BLaER1 (cell line): ENCODE measurements around the gene CACFD1.

Source experiments
- H3K27ac ChIP-seq: shearing (Covaris generic); formaldehyde crosslinking; 2 replicates; pipeline ENCODE4 v1.8.1; 2022
- H3K27me3 ChIP-seq: shearing (Covaris generic); formaldehyde crosslinking; 2 replicates; pipeline ENCODE4 v1.8.1; 2022
- H3K36me3 ChIP-seq: shearing (Covaris generic); formaldehyde crosslinking; 2 replicates; pipeline ENCODE4 v1.8.1; 2022
- H3K4me1 ChIP-seq: shearing (Covaris generic); formaldehyde crosslinking; 2 replicates; pipeline ENCODE4 v1.8.1; 2022
- H3K4me2 ChIP-seq: shearing (Covaris generic); formaldehyde crosslinking; 2 replicates; pipeline ENCODE4 v1.8.1; 2022
- H3K4me3 ChIP-seq: shearing (Covaris generic); formaldehyde crosslinking; 2 replicates; pipeline ENCODE4 v1.8.1; 2022
- H3K9ac ChIP-seq: shearing (Covaris generic); formaldehyde crosslinking; 2 replicates; pipeline ENCODE4 v1.8.1; 2022
- H3K9me3 ChIP-seq: shearing (Covaris generic); formaldehyde crosslinking; 2 replicates; pipeline ENCODE4 v1.8.1; 2022
- H4K20me1 ChIP-seq: shearing (Covaris generic); formaldehyde crosslinking; 2 replicates; pipeline ENCODE4 v1.8.1; 2022
- Cebpa-rat ChIP-seq: shearing (Covaris generic); IDR thresholded peaks from 2 replicates; pipeline ENCODE4 v1.8.1; 2022

The CACFD1 gene

DNA sequence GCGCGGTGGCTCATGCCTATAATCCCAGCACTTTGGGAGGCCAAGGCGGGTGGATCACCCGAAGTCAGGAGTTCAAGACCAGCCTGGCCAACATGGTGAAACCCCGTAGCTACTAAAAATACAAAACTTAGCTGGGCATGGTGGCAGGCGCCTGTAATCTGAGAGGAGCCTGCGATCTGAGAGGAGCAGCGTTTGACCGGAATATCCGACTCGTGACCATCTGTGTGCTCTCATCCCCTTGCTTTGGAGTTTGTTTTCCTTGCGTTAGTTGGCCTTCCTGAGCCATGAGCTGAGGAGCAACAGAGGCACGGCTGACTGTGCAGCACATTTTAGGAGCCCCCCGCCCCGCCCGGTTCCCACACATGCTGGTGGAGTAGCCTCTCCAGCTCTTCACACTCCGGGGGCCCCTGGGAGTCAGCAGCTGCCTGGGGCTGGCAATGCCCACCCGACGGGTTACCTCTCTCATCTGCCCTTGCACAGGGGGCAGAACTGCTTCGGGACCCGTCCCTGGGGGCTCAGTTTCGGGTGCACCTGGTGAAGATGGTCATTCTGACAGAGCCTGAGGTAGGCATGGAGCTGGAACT is 34.6 kb upstream of the CACFD1 start:
- Histone ChIP-seq H3K4me1 (peaks cover 20% of the 10 kb centered on the region), H3K27me3 (peaks cover 44% of the 10 kb centered on the region), H3K36me3 (no peaks in the 10 kb centered on the region), H3K4me3 (no peak overlapping the region), H3K27ac (no peak overlapping the region), H4K20me1 (no peaks in the 10 kb centered on the region), H3K9me3 (peaks cover 11% of the 10 kb centered on the region), H3K9ac (no peak overlapping the region), H3K4me2 (no peak overlapping the region)
- TF ChIP-seq Cebpa-rat = no peak

DNA sequence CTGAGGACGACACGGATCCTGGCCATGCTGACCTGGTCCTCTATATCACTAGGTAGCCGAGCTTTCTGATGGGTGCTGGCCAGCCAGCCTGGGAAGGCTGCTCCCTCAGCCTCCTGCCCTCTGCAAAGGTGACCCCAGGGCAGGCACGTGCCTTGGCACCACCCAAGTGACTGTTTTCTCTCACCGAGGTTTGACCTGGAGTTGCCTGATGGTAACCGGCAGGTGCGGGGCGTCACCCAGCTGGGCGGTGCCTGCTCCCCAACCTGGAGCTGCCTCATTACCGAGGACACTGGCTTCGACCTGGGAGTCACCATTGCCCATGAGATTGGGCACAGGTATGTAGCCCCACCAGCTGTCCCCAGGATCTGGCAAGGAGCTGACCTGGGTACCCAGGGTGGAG is 33.8 kb upstream of the CACFD1 start:
- Histone ChIP-seq H3K9ac (no peak overlapping the region), H3K27me3 (peaks cover 46% of the 10 kb centered on the region), H3K4me1 (peaks cover 14% of the 10 kb centered on the region)

GRCh38 chr9:133427658-133428348 is 32.0 kb upstream of the CACFD1 start:
- Histone ChIP-seq H3K9ac (no peak overlapping the region), H3K27ac (no peak overlapping the region), H3K4me3 (no peak overlapping the region; the same call in 1 of the 2 replicates), H4K20me1 (no peaks in the 10 kb centered on the region), H3K4me2 (no peak overlapping the region), H3K9me3 (peaks cover 11% of the 10 kb centered on the region), H3K36me3 (no peaks in the 10 kb centered on the region), H3K4me1 (peaks cover 8% of the 10 kb centered on the region; the same call in 1 of the 2 replicates), H3K27me3 (peaks cover 46% of the 10 kb centered on the region)
- no peak for TF ChIP-seq Cebpa-rat

More for the DNA sequence above, 33.8 kb upstream of the CACFD1 start:
- Histone ChIP-seq H3K36me3 (no peaks in the 10 kb centered on the region), H4K20me1 (no peaks in the 10 kb centered on the region), H3K4me2 (no peak overlapping the region), H3K4me3 (no peak overlapping the region), H3K9me3 (peaks cover 11% of the 10 kb centered on the region), H3K27ac (no peak overlapping the region)
- no peak for TF ChIP-seq Cebpa-rat

DNA sequence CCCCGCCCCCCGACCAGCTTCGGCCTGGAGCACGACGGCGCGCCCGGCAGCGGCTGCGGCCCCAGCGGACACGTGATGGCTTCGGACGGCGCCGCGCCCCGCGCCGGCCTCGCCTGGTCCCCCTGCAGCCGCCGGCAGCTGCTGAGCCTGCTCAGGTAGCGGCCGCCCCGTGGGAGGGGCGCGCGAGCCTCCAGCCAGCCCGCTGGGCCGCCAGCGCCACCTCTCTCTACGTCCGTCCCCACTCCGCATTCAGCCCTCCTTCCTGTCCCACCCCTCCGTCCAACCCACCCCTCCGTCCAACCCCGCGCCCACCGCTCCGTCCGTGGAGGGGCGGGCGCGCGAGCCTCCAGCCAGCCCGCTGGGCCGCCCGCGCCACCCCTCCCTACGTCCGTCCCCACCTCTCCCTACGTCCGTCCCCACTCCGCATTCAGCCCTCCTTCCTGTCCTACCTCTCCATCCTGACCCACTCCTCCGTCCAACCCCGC is 31.1 kb upstream of the CACFD1 start:
- Histone ChIP-seq H3K27me3 (peaks cover 46% of the 10 kb centered on the region), H3K4me2 (no peak overlapping the region), H3K9ac (no peak overlapping the region), H4K20me1 (no peaks in the 10 kb centered on the region), H3K27ac (no peak overlapping the region), H3K9me3 (peaks cover 11% of the 10 kb centered on the region), H3K36me3 (no peaks in the 10 kb centered on the region), H3K4me1 (peaks cover 8% of the 10 kb centered on the region; the same call in 1 of the 2 replicates), H3K4me3 (no peak overlapping the region)
- TF ChIP-seq Cebpa-rat = no peak

DNA sequence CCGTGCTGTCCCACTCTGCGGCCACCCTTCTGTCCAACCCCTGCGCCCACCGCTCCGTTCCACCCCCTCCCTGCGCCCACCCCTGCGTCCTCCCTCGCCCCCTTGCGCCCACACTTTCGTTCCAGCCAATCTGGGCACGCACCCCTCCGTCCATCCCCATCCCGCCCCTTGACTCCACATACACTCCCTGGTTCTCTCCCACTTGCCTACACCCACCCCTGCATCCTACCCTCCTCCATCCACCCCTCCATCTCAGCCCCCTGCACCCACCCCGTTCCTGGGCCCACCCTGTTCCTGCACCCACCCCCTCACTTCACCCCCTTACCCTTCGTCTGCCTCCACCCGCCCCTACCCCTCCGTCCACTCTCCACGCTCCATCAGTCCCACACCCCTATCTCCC is 30.6 kb upstream of the CACFD1 start:
- Histone ChIP-seq H4K20me1 (no peaks in the 10 kb centered on the region), H3K4me2 (no peak overlapping the region), H3K4me3 (no peak overlapping the region), H3K36me3 (no peaks in the 10 kb centered on the region), H3K27me3 (peaks cover 46% of the 10 kb centered on the region), H3K9ac (no peak overlapping the region), H3K4me1 (peaks cover 9% of the 10 kb centered on the region; the same call in 1 of the 2 replicates), H3K27ac (no peak overlapping the region), H3K9me3 (peaks cover 11% of the 10 kb centered on the region)
- no peak for TF ChIP-seq Cebpa-rat

- peaks cover 11% of the 10 kb centered on the region for H3K9me3 ChIP-seq
- no peak overlapping the region for H3K4me2 ChIP-seq
- TF ChIP-seq Cebpa-rat = no peak
- peaks cover 14% of the 10 kb centered on the region for H3K4me1 ChIP-seq
- no peak overlapping the region for H3K4me3 ChIP-seq
- no peaks in the 10 kb centered on the region for H4K20me1 ChIP-seq
- H3K36me3 ChIP-seq = no peaks in the 10 kb centered on the region
- H3K27ac ChIP-seq = no peak overlapping the region
- H3K9ac ChIP-seq = no peak overlapping the region
- peaks cover 46% of the 10 kb centered on the region for H3K27me3 ChIP-seq
These were observed 30.1 kb upstream of the CACFD1 start for GRCh38 chr9:133429641-133430161.

GRCh38 chr9:133430244-133430643 is 29.5 kb upstream of the CACFD1 start:
- no peak overlapping the region for H3K9ac ChIP-seq
- H3K27me3 ChIP-seq = peaks cover 46% of the 10 kb centered on the region
- no peak for TF ChIP-seq Cebpa-rat
- no peaks in the 10 kb centered on the region for H4K20me1 ChIP-seq
- no peak overlapping the region for H3K27ac ChIP-seq
- no peaks in the 10 kb centered on the region for H3K36me3 ChIP-seq
- peaks cover 19% of the 10 kb centered on the region for H3K4me1 ChIP-seq
- H3K4me3 ChIP-seq = no peak overlapping the region
- H3K9me3 ChIP-seq = peaks cover 11% of the 10 kb centered on the region
- H3K4me2 ChIP-seq = no peak overlapping the region; the same call in 1 of the 2 replicates

GRCh38 chr9:133433351-133433843 is 26.4 kb upstream of the CACFD1 start:
- Histone ChIP-seq H3K9me3 (no peaks in the 10 kb centered on the region; the same call in 1 of the 2 replicates), H3K4me2 (no peak overlapping the region), H3K27me3 (peaks cover 19% of the 10 kb centered on the region), H3K9ac (no peak overlapping the region), H3K4me1 (peaks cover 51% of the 10 kb centered on the region), H3K36me3 (no peaks in the 10 kb centered on the region), H3K4me3 (no peak overlapping the region), H3K27ac (no peak overlapping the region), H4K20me1 (no peaks in the 10 kb centered on the region)
- TF ChIP-seq Cebpa-rat = no peak

- no peaks in the 10 kb centered on the region for H3K9me3 ChIP-seq
- H3K9ac ChIP-seq = no peak overlapping the region
- H4K20me1 ChIP-seq = no peaks in the 10 kb centered on the region
- no peak overlapping the region for H3K27ac ChIP-seq
- H3K4me3 ChIP-seq = no peak overlapping the region
- peak overlapping the region; percentile 98 for H3K4me2 ChIP-seq
- H3K4me1 ChIP-seq = peaks cover 75% of the 10 kb centered on the region
- no peaks in the 10 kb centered on the region for H3K27me3 ChIP-seq
- H3K36me3 ChIP-seq = no peaks in the 10 kb centered on the region
- no peak for TF ChIP-seq Cebpa-rat
These were observed 23.1 kb upstream of the CACFD1 start for GRCh38 chr9:133436681-133437080.
